ENCODE results near the gene GSTA3. TPM values are rescaled to one million over a fixed set of nuclear protein-coding genes. Genes with fewer than 3 reads are reported as not detected.
"Not testable (repeated sequence)": the region's sequence is repeated elsewhere in the genome, so short reads cannot be mapped to it uniquely, and the experiment has no call there.

Gene GSTA3
- total RNA-seq, 2 donors from 2014 or later, result not detected

- Histone ChIP-seq H3K36me3 (no peaks in the 10 kb centered on the region), H3K4me1 (no peaks in the 10 kb centered on the region), H3K27me3 (no peaks in the 10 kb centered on the region), H3K4me3 (no peak overlapping the region), H3K27ac (no peak overlapping the region), H3K9me3 (no peaks in the 10 kb centered on the region)
- TF ChIP-seq CTCF (IDR thresholded peaks at IDR 0.05), result no peak
- DNase-seq (ENCODE audit: low spot score), result no peak
Measured at GRCh38 chr6:52872031-52872430, 37.5 kb downstream of the GSTA3 start.

GRCh38 chr6:52871621-52872020 lies 37.9 kb downstream of the GSTA3 start:
- H3K4me1 ChIP-seq, result no peaks in the 10 kb centered on the region
- H3K9me3 ChIP-seq, result no peaks in the 10 kb centered on the region
- H3K36me3 ChIP-seq, result no peaks in the 10 kb centered on the region
- no peak for TF ChIP-seq CTCF (IDR thresholded peaks at IDR 0.05)
- no peak overlapping the region for H3K4me3 ChIP-seq
- no peak overlapping the region for H3K27ac ChIP-seq
- H3K27me3 ChIP-seq, result no peaks in the 10 kb centered on the region
- no peak for DNase-seq (ENCODE audit: low spot score)

- H3K27ac ChIP-seq; H3K4me1 ChIP-seq; H3K9me3 ChIP-seq; H3K4me3 ChIP-seq; H3K27me3 ChIP-seq; H3K36me3 ChIP-seq; DNase-seq (ENCODE audit: low spot score): not testable (repeated sequence)
Measured at GRCh38 chr6:52870335-52871091, 39.0 kb downstream of the GSTA3 start.

GRCh38 chr6:52868899-52869298 lies 40.6 kb downstream of the GSTA3 start:
- not testable (repeated sequence) for H3K36me3 ChIP-seq; H3K27ac ChIP-seq; H3K4me3 ChIP-seq; H3K27me3 ChIP-seq; H3K9me3 ChIP-seq; H3K4me1 ChIP-seq; DNase-seq (ENCODE audit: low spot score)

GRCh38 chr6:52868240-52868639 lies 41.3 kb downstream of the GSTA3 start:
- TF ChIP-seq CTCF (IDR thresholded peaks at IDR 0.05), result no peak
- no peak for DNase-seq (ENCODE audit: low spot score)
- Histone ChIP-seq H3K27ac (no peak overlapping the region), H3K4me3 (no peak overlapping the region), H3K9me3 (no peaks in the 10 kb centered on the region), H3K36me3 (no peaks in the 10 kb centered on the region), H3K4me1 (no peaks in the 10 kb centered on the region), H3K27me3 (no peaks in the 10 kb centered on the region)

- not testable (repeated sequence) for H3K27me3 ChIP-seq; H3K4me1 ChIP-seq; H3K27ac ChIP-seq; H3K4me3 ChIP-seq; H3K36me3 ChIP-seq; H3K9me3 ChIP-seq; DNase-seq (ENCODE audit: low spot score)
Measured at GRCh38 chr6:52861151-52861550, 48.3 kb downstream of the GSTA3 start.

GRCh38 chr6:52858416-52858815 lies 51.1 kb downstream of the GSTA3 start:
- H3K9me3 ChIP-seq, result no peaks in the 10 kb centered on the region
- no peaks in the 10 kb centered on the region for H3K36me3 ChIP-seq
- no peak for DNase-seq (ENCODE audit: low spot score)
- no peaks in the 10 kb centered on the region for H3K4me1 ChIP-seq
- H3K4me3 ChIP-seq, result no peak overlapping the region
- no peak for TF ChIP-seq CTCF (IDR thresholded peaks at IDR 0.05)
- no peaks in the 10 kb centered on the region for H3K27me3 ChIP-seq
- no peak overlapping the region for H3K27ac ChIP-seq

- not testable (repeated sequence) for H3K27ac ChIP-seq; H3K9me3 ChIP-seq; DNase-seq (ENCODE audit: low spot score); H3K36me3 ChIP-seq; H3K27me3 ChIP-seq; H3K4me1 ChIP-seq; H3K4me3 ChIP-seq
Measured at GRCh38 chr6:52856137-52856536, 53.4 kb downstream of the GSTA3 start.
